Breast epithelium (tissue), 3 donors: Measurements from ENCODE around the gene POR.

Experiments
- POLR2A ChIP-seq: fragments of 450-650 bp; IDR thresholded peaks from one replicate; pipeline ENCODE4 v1.6.1; 2016; ENCODE audit warnings: antibody characterized with exemption, mild to moderate bottlenecking, moderate library complexity
- POLR2AphosphoS5 ChIP-seq, 3 donors: sonication (generic); formaldehyde crosslinking; IDR thresholded peaks; one replicate each; pipeline ENCODE4 v1.6.1; 2017; ENCODE audit warnings: antibody characterized with exemption in 3 of 3
- TF ChIP-seq, protein P1 (sequence below), 3 donors: fragments of 450-650 bp; IDR thresholded peaks; one replicate each; pipeline ENCODE4 v1.5.1; 2016 to 2017; ENCODE audit warnings: antibody characterized with exemption in 3 of 3, mild to moderate bottlenecking in 3 of 3, moderate library complexity in 3 of 3

DNA sequence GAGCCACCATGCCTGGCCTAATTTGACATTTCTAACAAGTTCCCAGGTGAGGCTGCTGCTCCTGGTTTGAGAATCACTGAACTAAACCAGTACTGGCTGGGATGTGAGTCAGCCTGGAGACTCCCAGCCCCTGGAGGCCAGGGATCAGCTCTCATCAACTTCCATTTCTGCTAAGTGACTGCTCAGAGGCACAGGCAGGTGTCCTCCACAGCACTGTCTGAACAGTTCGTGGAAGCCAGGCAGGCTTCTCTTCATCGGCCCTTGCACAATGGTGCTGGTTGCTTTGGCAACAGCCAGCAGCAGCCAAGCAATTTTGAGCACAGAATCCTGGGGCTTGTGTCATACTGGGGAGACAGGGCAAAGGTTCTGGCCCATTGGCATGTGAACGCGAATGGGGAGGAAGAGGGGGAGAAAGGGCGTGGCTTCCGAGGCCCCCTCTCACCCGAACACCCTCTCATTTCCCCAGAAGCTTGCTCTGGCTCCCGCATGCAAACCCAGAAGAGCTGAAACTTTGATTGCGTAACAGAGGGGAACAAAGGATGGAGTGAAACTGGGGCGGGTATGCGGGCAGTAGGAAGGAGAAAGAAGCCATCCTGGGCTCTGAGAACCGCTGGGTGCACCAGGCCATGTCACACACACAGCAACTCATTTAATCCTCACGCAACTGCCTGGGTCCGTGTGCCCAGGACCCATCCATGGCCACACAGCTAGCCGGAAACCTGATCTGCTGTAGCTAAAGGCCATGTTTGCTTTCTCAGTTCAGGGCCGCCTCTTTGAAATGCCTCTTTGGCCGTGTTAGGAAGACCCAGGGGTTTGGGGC lies 9.0 kb upstream of the POR start:
- TF ChIP-seq, protein P1, sequence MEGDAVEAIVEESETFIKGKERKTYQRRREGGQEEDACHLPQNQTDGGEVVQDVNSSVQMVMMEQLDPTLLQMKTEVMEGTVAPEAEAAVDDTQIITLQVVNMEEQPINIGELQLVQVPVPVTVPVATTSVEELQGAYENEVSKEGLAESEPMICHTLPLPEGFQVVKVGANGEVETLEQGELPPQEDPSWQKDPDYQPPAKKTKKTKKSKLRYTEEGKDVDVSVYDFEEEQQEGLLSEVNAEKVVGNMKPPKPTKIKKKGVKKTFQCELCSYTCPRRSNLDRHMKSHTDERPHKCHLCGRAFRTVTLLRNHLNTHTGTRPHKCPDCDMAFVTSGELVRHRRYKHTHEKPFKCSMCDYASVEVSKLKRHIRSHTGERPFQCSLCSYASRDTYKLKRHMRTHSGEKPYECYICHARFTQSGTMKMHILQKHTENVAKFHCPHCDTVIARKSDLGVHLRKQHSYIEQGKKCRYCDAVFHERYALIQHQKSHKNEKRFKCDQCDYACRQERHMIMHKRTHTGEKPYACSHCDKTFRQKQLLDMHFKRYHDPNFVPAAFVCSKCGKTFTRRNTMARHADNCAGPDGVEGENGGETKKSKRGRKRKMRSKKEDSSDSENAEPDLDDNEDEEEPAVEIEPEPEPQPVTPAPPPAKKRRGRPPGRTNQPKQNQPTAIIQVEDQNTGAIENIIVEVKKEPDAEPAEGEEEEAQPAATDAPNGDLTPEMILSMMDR (IDR thresholded peaks at IDR 0.05): no peak
- TF ChIP-seq POLR2AphosphoS5 (IDR thresholded peaks at IDR 0.05) (peak in 2 of 3 donors; percentile 31 to 87), POLR2A (no peak)
